ENCODE results near the gene KCNG1. TPM values are rescaled to one million over a fixed set of nuclear protein-coding genes. Genes with fewer than 3 reads are reported as not detected.

KCNG1 gene
- total RNA-seq, 3 donors from 2014 or later (not counting 1 experiment from before 2014, with no cell fraction given), result not detected

DNA sequence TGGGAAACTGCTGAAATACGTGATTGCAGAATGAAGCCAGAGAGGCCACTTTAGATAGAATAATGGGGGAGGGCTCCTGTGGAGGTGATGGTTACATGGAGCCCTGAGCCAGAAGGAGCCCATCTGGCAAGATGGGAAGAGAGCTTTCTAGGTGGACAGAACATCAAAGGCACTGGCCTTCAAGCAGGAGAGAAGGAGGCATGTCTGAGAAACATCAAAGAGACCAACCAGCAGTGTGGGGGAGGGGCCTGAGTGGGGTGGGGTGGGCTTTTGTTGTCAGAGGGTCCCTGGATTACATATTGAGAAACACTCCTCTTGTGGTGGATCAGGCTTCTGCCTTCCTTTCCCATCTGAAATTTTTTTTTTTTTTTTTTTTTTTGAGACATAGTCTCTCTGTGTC is 1.9 kb upstream of the KCNG1 start:
- H3K36me3 ChIP-seq (ENCODE audit: control insufficient read depth, insufficient read depth, low read length), result no peaks in the 10 kb centered on the region
- H3K9me3 ChIP-seq (ENCODE audit: control insufficient read depth, insufficient read depth, low read length), result no peaks in the 10 kb centered on the region
- no peak overlapping the region for H3K4me3 ChIP-seq (ENCODE audit: low read length)
- TF ChIP-seq, protein P1, sequence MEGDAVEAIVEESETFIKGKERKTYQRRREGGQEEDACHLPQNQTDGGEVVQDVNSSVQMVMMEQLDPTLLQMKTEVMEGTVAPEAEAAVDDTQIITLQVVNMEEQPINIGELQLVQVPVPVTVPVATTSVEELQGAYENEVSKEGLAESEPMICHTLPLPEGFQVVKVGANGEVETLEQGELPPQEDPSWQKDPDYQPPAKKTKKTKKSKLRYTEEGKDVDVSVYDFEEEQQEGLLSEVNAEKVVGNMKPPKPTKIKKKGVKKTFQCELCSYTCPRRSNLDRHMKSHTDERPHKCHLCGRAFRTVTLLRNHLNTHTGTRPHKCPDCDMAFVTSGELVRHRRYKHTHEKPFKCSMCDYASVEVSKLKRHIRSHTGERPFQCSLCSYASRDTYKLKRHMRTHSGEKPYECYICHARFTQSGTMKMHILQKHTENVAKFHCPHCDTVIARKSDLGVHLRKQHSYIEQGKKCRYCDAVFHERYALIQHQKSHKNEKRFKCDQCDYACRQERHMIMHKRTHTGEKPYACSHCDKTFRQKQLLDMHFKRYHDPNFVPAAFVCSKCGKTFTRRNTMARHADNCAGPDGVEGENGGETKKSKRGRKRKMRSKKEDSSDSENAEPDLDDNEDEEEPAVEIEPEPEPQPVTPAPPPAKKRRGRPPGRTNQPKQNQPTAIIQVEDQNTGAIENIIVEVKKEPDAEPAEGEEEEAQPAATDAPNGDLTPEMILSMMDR (IDR thresholded peaks at IDR 0.05), result no peak
- no peaks in the 10 kb centered on the region for H3K36me3 Mint-ChIP-seq
- ATAC-seq, result no peak
- peaks cover 10 to 14% of the 10 kb centered on the region in 2 donors for H3K4me1 Mint-ChIP-seq
- peaks cover 17% of the 10 kb centered on the region for H3K27me3 ChIP-seq (ENCODE audit: control insufficient read depth, insufficient read depth, low read length)
- peaks cover 10% of the 10 kb centered on the region for H3K4me1 ChIP-seq (ENCODE audit: control insufficient read depth, insufficient read depth, low read length)
- no peaks in the 10 kb centered on the region for H3K9me3 Mint-ChIP-seq
- DNase-seq, result no peak
- H3K27ac ChIP-seq (ENCODE audit: low read length), result no peak overlapping the region
- intact Hi-C loops (cut with micrococcal nuclease), result no loop called here
- H3K27me3 Mint-ChIP-seq (ENCODE audit: low read depth in 2 of 2), result peaks cover 60 to 74% of the 10 kb centered on the region in 2 donors
- 52% methylated on average over 1 of the region's 1 CpG for WGBS (ENCODE audit: insufficient coverage)
- no peak overlapping the region for H3K27ac Mint-ChIP-seq
- no peak overlapping the region for H3K4me3 Mint-ChIP-seq

DNA sequence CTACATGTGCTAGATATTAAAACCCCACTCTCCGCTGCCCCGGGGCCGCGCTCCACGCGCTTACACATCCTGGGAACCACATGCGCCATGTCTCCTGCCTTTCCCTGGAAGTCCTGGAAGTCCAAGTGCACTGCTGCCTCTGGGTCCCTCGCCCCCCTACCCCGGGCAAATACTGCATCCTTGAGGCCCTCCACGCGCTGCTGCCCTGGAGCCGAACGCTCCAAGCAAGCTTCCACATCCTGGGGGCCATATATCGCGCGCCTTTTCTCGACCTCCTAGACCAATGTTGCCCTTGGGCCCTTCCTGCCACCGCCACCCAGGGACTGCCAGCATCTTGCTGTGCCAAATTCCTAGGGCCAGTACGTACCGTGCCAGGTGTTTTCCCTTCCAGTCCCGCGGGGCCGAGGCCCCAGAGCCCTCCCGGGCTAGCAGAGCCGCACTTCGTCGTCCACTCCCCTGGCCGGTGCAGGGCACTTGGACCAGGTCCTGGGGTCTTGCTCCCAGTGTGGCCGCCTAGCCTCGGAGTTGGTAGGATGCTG is 779 bp upstream of the KCNG1 start:
- Mint-ChIP-seq H3K9me3 (no peaks in the 10 kb centered on the region), H3K27me3 (ENCODE audit: low read depth in 2 of 2) (peaks cover 54 to 69% of the 10 kb centered on the region in 2 donors), H3K4me1 (peaks cover 10 to 14% of the 10 kb centered on the region in 2 donors), H3K4me3 (peak overlapping the region; percentile 77), H3K36me3 (no peaks in the 10 kb centered on the region), H3K27ac (no peak overlapping the region)
- Histone ChIP-seq H3K4me1 (ENCODE audit: control insufficient read depth, insufficient read depth, low read length) (peaks cover 10% of the 10 kb centered on the region), H3K9me3 (ENCODE audit: control insufficient read depth, insufficient read depth, low read length) (no peaks in the 10 kb centered on the region), H3K27me3 (ENCODE audit: control insufficient read depth, insufficient read depth, low read length) (peaks cover 17% of the 10 kb centered on the region), H3K36me3 (ENCODE audit: control insufficient read depth, insufficient read depth, low read length) (no peaks in the 10 kb centered on the region), H3K4me3 (ENCODE audit: low read length) (peak overlapping the region; percentile 5), H3K27ac (ENCODE audit: low read length) (no peak overlapping the region)
- intact Hi-C loops (cut with micrococcal nuclease), result no loop called here
- ATAC-seq (no peak), DNase-seq (no peak)
- TF ChIP-seq, protein P1 (IDR thresholded peaks at IDR 0.05), result no peak
- 23% methylated on average over 30 of the region's 30 CpGs for WGBS (ENCODE audit: insufficient coverage)

DNA sequence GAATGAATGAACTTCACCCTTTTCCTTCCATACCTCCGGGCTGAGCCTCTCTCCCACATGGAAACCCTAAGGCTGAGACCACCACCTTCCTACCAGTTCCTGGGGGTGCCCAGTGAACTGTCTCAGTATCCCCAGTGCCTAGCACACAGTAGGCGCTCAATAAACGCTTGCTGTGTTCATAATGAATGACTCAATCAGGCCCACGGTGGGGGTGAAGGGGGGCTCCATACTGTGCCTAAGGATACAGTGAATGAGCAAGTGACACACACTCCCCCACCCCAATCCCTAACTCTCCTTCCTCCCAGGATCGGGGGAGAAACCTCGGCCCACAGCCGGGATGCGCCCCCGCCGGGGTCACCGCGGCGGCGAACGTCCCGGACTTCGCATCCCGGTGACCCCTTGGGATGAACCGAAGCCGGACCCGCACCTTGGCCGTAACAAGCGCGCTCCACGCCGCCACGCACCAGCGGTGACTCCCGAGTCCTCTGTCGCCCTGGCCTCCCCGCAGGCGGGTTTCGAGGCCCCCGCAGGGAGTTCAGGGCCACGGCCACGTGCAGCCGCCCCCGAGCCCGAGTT is 592 bp downstream of the KCNG1 start:
- peaks cover 10 to 14% of the 10 kb centered on the region in 2 donors for H3K4me1 Mint-ChIP-seq

More for the DNA sequence above, 592 bp downstream of the KCNG1 start:
- 7% methylated on average over 36 of the region's 39 CpGs for WGBS (ENCODE audit: insufficient coverage)
- no peak overlapping the region for H3K27ac Mint-ChIP-seq
- H3K36me3 ChIP-seq (ENCODE audit: control insufficient read depth, insufficient read depth, low read length), result no peaks in the 10 kb centered on the region
- peaks cover 51 to 56% of the 10 kb centered on the region in 2 donors for H3K27me3 Mint-ChIP-seq (ENCODE audit: low read depth in 2 of 2)
- H3K4me3 ChIP-seq (ENCODE audit: low read length), result peak overlapping the region; percentile 22
- H3K27ac ChIP-seq (ENCODE audit: low read length), result no peak overlapping the region
- peak overlapping the region; percentile 0 for H3K4me3 Mint-ChIP-seq
- no peaks in the 10 kb centered on the region for H3K36me3 Mint-ChIP-seq
- no peaks in the 10 kb centered on the region for H3K9me3 ChIP-seq (ENCODE audit: control insufficient read depth, insufficient read depth, low read length)
- H3K4me1 ChIP-seq (ENCODE audit: control insufficient read depth, insufficient read depth, low read length), result peaks cover 10% of the 10 kb centered on the region
- peaks cover 17% of the 10 kb centered on the region for H3K27me3 ChIP-seq (ENCODE audit: control insufficient read depth, insufficient read depth, low read length)
- intact Hi-C loops (cut with micrococcal nuclease), result no loop called here
- no peaks in the 10 kb centered on the region for H3K9me3 Mint-ChIP-seq
- TF ChIP-seq, protein P1 (IDR thresholded peaks at IDR 0.05), result no peak
- DNase-seq, result no peak
- ATAC-seq, result no peak
